HG02588 (cell line): Measurements from ENCODE around the gene PAEP.
"Not testable (repeated sequence)": the region's sequence is repeated elsewhere in the genome, so short reads cannot be mapped to it uniquely, and the experiment has no call there.

Source experiments
- ATAC-seq: cut with Tn5 transposase; IDR thresholded peaks from one replicate; pipeline ENCODE4 v1.9.1; 2021; ENCODE audit warnings: mild to moderate bottlenecking, moderate library complexity; ENCODE audit not compliant: unreplicated experiment

The PAEP gene

GRCh38 chr9:135561391-135562234 is at the start of gene PAEP:
Gene PAEP (plus strand): TSS chr9:135561756.
- ATAC-seq, result no peak

DNA sequence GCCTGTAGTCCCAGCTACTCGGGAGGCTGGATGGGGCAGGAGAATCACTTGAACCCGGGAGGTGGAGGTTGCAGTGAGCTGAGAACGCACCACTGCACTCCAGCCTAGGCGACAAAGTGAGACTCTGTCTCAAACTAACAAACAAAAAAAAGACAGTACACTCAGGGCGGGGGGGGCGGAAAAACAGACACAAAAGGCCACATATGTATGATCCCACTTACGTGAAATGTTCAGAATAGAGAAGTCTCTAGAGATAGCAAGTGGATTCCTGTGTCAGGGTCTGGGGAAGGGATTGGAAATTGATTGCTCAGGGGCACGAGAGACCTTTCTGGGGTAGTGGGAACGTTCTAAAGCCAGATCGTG is 49.3 kb upstream of the PAEP start:
- ATAC-seq, result no peak

- ATAC-seq, result no peak
Measured at GRCh38 chr9:135512904-135513303, 48.7 kb upstream of the PAEP start.

- no peak for ATAC-seq
Measured at GRCh38 chr9:135513351-135513846, 48.2 kb upstream of the PAEP start.

- ATAC-seq, result not testable (repeated sequence)
Measured at GRCh38 chr9:135513906-135514305, 47.6 kb upstream of the PAEP start.

- ATAC-seq, result no peak
Measured at GRCh38 chr9:135514342-135515082, 47.0 kb upstream of the PAEP start.

DNA sequence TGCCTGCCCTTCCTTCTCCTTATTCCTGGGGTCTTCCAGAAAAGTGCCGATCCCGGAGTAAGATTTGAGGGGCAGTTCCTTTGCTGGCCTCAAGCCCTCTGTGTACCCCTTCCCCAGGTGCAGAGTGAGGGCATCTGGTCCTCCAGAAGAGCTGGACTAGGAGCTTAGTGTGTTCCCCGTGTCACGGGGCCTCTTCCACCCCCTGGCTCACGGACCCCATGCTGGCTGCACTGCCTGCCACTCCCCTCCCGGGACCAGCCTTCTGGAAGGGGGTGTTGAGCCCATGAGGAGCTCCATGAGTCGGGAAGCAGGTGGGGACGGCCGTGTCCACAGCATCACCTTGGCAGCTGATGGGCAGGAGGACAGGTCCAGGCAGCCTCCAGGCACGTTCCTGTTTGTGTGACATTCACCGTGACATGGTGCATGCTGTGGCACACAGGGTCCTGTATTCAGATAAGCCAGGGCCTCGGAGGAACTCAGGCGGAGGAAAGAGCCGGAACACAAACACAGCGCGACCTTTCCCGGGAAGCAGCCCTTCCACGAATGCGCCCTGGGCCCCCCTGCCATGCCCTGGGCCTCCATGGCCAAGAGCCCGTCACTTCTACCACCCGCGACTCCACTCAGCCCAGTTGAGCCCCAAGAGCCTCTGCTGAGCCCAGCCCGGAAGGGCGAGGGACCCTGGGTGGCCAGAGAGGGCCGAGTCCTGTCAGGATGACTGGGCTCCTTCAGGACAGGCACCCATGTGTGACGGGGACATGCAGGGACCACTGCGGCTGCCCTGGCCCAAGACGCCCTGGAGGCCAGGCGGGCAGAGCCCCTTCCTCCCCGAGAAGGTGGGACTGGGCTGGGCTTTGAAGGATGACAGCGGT is 46.2 kb upstream of the PAEP start:
- no peak for ATAC-seq

GRCh38 chr9:135516132-135516860 is 45.3 kb upstream of the PAEP start:
- no peak for ATAC-seq

- ATAC-seq, result no peak
Measured at GRCh38 chr9:135517407-135517822, 44.1 kb upstream of the PAEP start.

GRCh38 chr9:135519179-135519971 is 42.2 kb upstream of the PAEP start:
- no peak for ATAC-seq

- ATAC-seq, result no peak
Measured at GRCh38 chr9:135520916-135521607, 40.5 kb upstream of the PAEP start, which contains the start of gene LCN1. Gene LCN1 (plus strand): TSS chr9:135521440. CDS start chr9:135521498, 58 bp downstream.

DNA sequence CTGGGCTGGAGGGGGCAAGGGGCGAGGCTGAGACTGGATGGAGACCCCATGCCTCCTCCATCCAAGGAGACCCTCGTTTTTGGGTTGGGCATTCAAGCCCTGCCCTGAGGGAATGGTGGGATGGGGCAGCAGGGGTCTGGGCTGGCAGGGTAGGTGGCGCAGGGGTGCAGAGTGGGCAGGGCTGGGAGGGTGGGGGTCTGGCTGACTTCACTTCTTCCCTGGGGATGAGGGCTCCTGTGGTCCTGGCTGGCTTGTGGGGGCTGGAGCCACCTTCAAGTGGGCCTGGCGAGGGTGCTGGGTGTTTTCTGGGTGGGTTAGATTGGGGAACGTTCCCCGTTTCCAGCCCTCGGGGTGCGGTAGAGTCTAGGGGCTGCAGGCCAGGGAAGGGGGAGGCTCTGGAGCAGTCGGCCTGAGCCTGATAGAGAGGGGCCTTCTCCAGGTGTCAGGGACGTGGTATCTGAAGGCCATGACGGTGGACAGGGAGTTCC is 39.9 kb upstream of the PAEP start:
- ATAC-seq, result no peak

GRCh38 chr9:135522137-135522877 is 39.2 kb upstream of the PAEP start:
- no peak for ATAC-seq

- no peak for ATAC-seq
Measured at GRCh38 chr9:135522931-135523330, 38.6 kb upstream of the PAEP start.

- ATAC-seq, result no peak
Measured at GRCh38 chr9:135523521-135524129, 37.9 kb upstream of the PAEP start.

DNA sequence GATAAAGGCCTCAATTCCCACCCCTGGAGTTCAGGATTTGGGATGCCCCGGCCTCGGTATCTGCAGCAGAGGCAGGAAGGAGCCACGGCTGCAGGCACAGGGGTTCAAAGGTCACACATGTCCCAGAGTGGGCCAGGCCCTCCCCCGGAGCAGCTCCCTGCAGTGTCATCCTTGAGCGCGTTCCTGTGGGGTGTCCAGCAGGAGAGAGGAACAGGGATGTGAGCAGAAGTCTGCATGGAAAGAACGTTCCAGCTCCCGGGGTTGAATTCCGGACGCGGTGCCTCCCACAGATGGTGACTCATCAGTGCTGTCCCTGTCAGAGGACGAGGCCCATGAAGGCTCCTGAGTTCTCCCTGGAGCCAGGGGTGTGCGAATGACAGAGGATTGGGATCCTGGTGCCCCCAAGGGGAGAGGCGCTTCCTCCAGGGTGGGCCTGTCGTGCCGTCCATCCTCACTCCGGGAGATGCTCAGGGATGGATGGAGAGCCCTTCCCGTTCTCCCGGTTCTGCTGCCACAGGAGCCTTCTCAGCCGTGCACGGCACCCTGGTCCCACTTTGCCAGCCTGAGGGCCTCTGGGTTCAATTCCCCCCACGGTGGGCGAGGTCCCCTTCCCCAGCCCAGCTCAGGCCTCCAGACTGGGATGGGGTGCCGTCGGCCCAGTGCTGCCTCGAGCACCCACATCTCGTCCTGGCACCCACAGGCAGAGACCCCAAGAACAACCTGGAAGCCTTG is 37.3 kb upstream of the PAEP start:
- no peak for ATAC-seq
